ENCODE measurements around the gene CCR5. TPM values are rescaled to one million over a fixed set of nuclear protein-coding genes. Genes with fewer than 3 reads are reported as not detected.

CCR5 gene
- total and polyA plus RNA-seq, 9 donors, result 0.13 to 0.52 (median 0.38) TPM

DNA sequence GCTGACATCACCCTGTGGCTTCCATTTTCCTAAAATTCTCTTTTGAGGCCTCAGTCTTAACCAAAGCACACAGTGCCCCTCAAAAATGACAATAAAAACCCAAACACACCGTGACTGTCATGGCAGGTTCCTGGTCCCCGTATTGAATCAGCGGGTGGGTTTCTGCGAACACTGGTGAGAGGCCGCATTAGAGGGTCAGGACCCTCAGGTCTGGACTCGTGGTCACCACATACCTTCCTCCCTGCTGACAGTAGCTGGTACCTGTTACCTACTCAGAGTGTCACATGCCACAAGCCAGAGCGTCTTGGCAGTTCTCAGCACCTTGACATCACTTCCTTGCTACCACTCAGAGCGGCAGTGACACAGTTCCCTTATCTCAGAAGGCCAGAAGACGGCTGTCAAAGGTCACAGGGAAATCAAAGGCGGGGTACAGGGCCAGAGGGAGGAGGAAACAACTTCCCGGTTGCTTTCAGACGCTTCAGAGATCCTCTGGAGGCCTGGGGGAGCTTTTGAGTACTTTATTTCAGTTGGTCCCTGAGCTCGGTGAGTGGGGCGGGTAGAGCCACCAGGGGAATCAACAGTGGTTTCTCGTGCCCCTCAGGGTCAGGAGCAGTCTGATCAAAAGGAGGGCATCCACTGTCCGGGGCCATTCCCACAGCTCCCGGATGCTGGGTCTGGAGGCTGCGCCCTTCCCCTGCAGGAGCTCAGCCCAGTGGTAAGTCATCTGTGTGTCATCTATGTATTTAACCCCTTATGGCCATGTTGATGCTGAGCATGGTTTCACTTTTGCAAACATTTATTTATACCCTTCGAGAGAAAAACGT, 36.3 kb downstream of the CCR5 start, which contains the start of the genes CCR5AS and CCRL2:
Gene CCR5AS (minus strand): TSS at position 279 of the 824 bp plus-strand sequence.
Gene CCRL2 (plus strand): TSS at position 472 of the 824 bp plus-strand sequence. CDS start 821 bp downstream, outside the sequence.
- H3K4me1 ChIP-seq (ENCODE audit: control insufficient read depth, insufficient read depth, low read length), result peaks cover 14% of the 10 kb centered on the region
- no peaks in the 10 kb centered on the region for H3K36me3 ChIP-seq (ENCODE audit: control insufficient read depth, insufficient read depth, low read length)
- H3K4me3 ChIP-seq (ENCODE audit: low read length), result peak within 1 kb of the TSS; percentile 6
- H3K27me3 ChIP-seq (ENCODE audit: control insufficient read depth, insufficient read depth, low read length), result peaks cover 2% of the 10 kb centered on the region
- WGBS (ENCODE audit: insufficient coverage), result 46% methylated on average over 15 of the region's 20 CpGs
- peak within 1 kb of the TSS; percentile 54 for H3K27ac ChIP-seq (ENCODE audit: low read length)
- peak; percentile 72 for DNase-seq
- H3K9me3 ChIP-seq (replicated peaks; ENCODE audit: control insufficient read depth, low read depth, low read length), result no peaks in the 10 kb centered on the region

DNA sequence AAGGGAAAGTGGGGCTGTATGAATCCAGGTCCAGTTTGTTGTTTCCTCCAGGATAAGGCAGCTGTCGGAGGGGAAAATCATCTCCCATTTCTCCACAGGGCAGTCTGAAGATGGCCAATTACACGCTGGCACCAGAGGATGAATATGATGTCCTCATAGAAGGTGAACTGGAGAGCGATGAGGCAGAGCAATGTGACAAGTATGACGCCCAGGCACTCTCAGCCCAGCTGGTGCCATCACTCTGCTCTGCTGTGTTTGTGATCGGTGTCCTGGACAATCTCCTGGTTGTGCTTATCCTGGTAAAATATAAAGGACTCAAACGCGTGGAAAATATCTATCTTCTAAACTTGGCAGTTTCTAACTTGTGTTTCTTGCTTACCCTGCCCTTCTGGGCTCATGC, 37.2 kb downstream of the CCR5 start:
- H3K27me3 ChIP-seq (ENCODE audit: control insufficient read depth, insufficient read depth, low read length), result peaks cover 2% of the 10 kb centered on the region
- WGBS (ENCODE audit: insufficient coverage), result 80% methylated on average over 1 of the region's 7 CpGs
- H3K4me3 ChIP-seq (ENCODE audit: low read length), result no peak overlapping the region
- H3K36me3 ChIP-seq (ENCODE audit: control insufficient read depth, insufficient read depth, low read length), result no peaks in the 10 kb centered on the region
- H3K9me3 ChIP-seq (replicated peaks; ENCODE audit: control insufficient read depth, low read depth, low read length), result no peaks in the 10 kb centered on the region
- peaks cover 17% of the 10 kb centered on the region for H3K4me1 ChIP-seq (ENCODE audit: control insufficient read depth, insufficient read depth, low read length)
- peak overlapping the region; percentile 37 for H3K27ac ChIP-seq (ENCODE audit: low read length)
- DNase-seq, result peak; percentile 71

DNA sequence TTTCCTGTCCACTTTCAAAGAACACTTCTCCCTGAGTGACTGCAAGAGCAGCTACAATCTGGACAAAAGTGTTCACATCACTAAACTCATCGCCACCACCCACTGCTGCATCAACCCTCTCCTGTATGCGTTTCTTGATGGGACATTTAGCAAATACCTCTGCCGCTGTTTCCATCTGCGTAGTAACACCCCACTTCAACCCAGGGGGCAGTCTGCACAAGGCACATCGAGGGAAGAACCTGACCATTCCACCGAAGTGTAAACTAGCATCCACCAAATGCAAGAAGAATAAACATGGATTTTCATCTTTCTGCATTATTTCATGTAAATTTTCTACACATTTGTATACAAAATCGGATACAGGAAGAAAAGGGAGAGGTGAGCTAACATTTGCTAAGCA, 38.1 kb downstream of the CCR5 start:
- peaks cover 17% of the 10 kb centered on the region for H3K4me1 ChIP-seq (ENCODE audit: control insufficient read depth, insufficient read depth, low read length)
- no peaks in the 10 kb centered on the region for H3K27me3 ChIP-seq (ENCODE audit: control insufficient read depth, insufficient read depth, low read length)
- H3K27ac ChIP-seq (ENCODE audit: low read length), result no peak overlapping the region
- no peaks in the 10 kb centered on the region for H3K36me3 ChIP-seq (ENCODE audit: control insufficient read depth, insufficient read depth, low read length)
- WGBS (ENCODE audit: insufficient coverage), result 89% methylated on average over 3 of the region's 7 CpGs
- no peaks in the 10 kb centered on the region for H3K9me3 ChIP-seq (replicated peaks; ENCODE audit: control insufficient read depth, low read depth, low read length)
- H3K4me3 ChIP-seq (ENCODE audit: low read length), result no peak overlapping the region
- DNase-seq, result no peak

DNA sequence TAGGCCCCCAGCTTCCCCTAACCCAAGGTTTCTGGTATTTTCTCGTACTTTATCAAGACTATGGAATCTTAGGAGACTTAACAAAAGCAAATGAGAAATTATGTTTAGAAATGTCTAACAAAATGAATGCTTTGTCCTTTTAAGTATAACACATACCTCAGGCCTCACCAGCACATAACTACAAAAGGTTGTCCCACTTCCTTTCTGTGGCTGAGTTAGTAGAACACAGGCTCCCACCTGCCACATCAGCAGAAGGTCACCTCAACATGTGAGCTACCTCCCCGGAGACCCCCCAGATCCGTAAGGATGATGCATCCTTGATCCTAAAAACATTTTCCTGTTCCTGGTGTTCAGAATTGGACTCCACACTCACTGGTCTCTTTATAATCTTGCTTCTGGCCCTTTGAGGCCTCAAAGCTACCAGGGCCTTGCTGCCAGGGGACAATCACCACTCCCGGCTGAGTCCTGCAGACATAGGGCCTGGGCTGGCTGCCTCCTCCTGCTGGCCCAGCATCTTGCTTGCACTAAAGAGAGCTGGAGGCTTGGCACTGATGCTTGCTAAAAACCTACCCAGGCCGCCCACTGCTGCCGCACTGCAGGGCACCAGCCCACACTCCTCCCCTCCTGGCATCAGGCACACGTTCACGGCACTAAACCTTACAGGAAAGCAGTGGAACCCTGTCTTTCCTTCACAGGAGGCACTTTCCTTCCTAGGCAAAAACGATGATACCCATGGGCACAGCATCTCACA, 39.2 kb downstream of the CCR5 start:
- H3K27me3 ChIP-seq (ENCODE audit: control insufficient read depth, insufficient read depth, low read length), result no peaks in the 10 kb centered on the region
- peaks cover 17% of the 10 kb centered on the region for H3K4me1 ChIP-seq (ENCODE audit: control insufficient read depth, insufficient read depth, low read length)
- no peaks in the 10 kb centered on the region for H3K36me3 ChIP-seq (ENCODE audit: control insufficient read depth, insufficient read depth, low read length)
- H3K4me3 ChIP-seq (ENCODE audit: low read length), result no peak overlapping the region
- no peak for DNase-seq
- WGBS (ENCODE audit: insufficient coverage), result 82% methylated on average over 8 of the region's 9 CpGs
- no peaks in the 10 kb centered on the region for H3K9me3 ChIP-seq (replicated peaks; ENCODE audit: control insufficient read depth, low read depth, low read length)
- H3K27ac ChIP-seq (ENCODE audit: low read length), result no peak overlapping the region

DNA sequence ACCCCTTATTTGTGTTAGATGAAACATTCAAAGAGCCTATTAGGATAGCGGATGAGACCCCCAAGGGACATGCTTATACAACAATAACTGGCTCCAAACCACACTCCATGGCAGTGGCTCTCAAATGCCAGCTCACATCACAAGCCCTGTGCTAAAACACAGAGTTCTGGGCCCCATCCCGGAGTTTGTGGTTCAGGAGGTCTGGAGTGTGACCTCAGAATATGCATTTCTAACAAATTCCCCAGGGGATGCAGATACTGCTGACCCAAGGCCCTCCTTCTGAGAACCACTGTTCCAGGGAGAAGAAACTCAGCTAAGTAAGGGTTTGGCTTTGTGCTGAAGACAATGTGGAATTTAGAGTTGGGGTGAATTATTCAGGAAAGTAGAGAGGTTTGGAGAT, 39.9 kb downstream of the CCR5 start:
- H3K4me3 ChIP-seq (ENCODE audit: low read length), result no peak overlapping the region
- no peaks in the 10 kb centered on the region for H3K36me3 ChIP-seq (ENCODE audit: control insufficient read depth, insufficient read depth, low read length)
- no peak for DNase-seq
- no CpG with 5 or more reads among the region's 2 CpGs for WGBS (ENCODE audit: insufficient coverage)
- peaks cover 17% of the 10 kb centered on the region for H3K4me1 ChIP-seq (ENCODE audit: control insufficient read depth, insufficient read depth, low read length)
- no peak overlapping the region for H3K27ac ChIP-seq (ENCODE audit: low read length)
- no peaks in the 10 kb centered on the region for H3K9me3 ChIP-seq (replicated peaks; ENCODE audit: control insufficient read depth, low read depth, low read length)
- no peaks in the 10 kb centered on the region for H3K27me3 ChIP-seq (ENCODE audit: control insufficient read depth, insufficient read depth, low read length)

DNA sequence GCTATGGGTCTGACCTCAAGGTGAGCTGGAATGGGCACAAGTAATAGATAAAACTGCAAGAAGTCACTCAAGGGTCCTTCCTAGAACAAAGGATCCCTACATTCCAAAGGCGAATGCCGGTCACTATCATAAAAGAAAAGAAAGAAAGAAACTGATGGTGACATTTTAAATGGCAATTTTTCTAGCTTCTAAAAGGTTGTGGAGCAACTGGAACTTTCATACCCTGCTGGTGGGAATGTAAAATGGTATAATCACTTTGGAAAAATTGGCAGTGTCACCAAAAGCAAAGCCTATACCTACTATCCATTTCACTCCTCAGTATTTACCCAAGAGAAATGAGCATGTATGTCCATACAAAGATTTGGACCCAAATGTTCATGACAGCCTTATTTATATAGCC, 40.5 kb downstream of the CCR5 start:
- no peaks in the 10 kb centered on the region for H3K9me3 ChIP-seq (replicated peaks; ENCODE audit: control insufficient read depth, low read depth, low read length)
- no peaks in the 10 kb centered on the region for H3K27me3 ChIP-seq (ENCODE audit: control insufficient read depth, insufficient read depth, low read length)
- no peak overlapping the region for H3K27ac ChIP-seq (ENCODE audit: low read length)
- DNase-seq, result no peak
- no CpG with 5 or more reads among the region's 2 CpGs for WGBS (ENCODE audit: insufficient coverage)
- peaks cover 19% of the 10 kb centered on the region for H3K4me1 ChIP-seq (ENCODE audit: control insufficient read depth, insufficient read depth, low read length)
- H3K36me3 ChIP-seq (ENCODE audit: control insufficient read depth, insufficient read depth, low read length), result no peaks in the 10 kb centered on the region
- no peak overlapping the region for H3K4me3 ChIP-seq (ENCODE audit: low read length)

DNA sequence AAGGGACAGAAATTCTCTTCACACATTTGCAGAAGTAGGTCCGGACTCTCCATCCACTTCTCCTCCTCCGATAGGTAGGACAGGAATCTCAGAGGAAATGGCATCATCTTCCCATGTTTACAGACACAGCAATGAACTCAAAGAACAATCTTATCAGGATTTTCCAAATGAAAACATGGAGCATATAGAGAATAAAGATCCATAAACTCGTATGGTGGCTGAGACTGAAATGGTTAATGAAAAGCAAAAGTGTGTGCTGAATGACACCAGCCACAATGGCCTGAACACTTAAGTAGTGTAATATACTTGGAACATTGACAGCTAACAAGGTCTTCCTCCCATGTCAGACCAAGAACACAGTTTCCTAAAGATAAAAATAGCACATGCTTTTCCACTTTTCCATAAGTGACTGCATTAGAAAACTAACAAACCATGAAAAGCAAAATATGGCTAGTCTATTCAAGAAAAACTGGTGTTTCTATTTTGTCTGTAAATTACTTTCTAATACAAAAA, 42.1 kb downstream of the CCR5 start:
- Histone ChIP-seq H3K4me3 (ENCODE audit: low read length) (no peak overlapping the region), H3K9me3 (replicated peaks; ENCODE audit: control insufficient read depth, low read depth, low read length) (no peaks in the 10 kb centered on the region), H3K36me3 (ENCODE audit: control insufficient read depth, insufficient read depth, low read length) (no peaks in the 10 kb centered on the region), H3K27ac (ENCODE audit: low read length) (no peak overlapping the region), H3K4me1 (ENCODE audit: control insufficient read depth, insufficient read depth, low read length) (peaks cover 11% of the 10 kb centered on the region), H3K27me3 (ENCODE audit: control insufficient read depth, insufficient read depth, low read length) (no peaks in the 10 kb centered on the region)
- no CpG with 5 or more reads among the region's 3 CpGs for WGBS (ENCODE audit: insufficient coverage)
- peak; percentile 26 for DNase-seq

DNA sequence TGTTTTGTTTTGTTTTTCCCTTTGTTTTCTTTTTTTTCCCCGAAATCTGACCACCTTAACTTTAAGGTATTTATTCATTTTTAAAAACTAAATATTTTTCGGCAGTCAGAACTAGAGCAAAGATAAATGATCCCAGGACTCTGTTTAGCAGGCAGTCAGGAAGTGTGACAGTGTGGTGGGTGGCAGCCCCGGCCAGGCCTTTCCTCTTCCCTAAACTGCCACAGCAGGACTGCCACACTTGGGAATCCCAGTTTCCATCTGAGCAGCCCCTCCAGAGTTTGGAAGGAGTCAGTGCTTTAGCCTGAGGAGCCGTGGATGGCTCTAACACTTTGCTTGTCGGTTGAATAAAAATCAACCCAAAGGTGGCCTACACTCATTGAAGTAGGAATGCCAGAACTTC, 43.2 kb downstream of the CCR5 start:
- DNase-seq, result no peak
- peak overlapping the region; percentile 13 for H3K27ac ChIP-seq (ENCODE audit: low read length)
- H3K9me3 ChIP-seq (replicated peaks; ENCODE audit: control insufficient read depth, low read depth, low read length), result no peaks in the 10 kb centered on the region
- H3K4me3 ChIP-seq (ENCODE audit: low read length), result no peak overlapping the region
- WGBS (ENCODE audit: insufficient coverage), result 90% methylated on average over 2 of the region's 5 CpGs
- no peaks in the 10 kb centered on the region for H3K36me3 ChIP-seq (ENCODE audit: control insufficient read depth, insufficient read depth, low read length)
- peaks cover 5% of the 10 kb centered on the region for H3K4me1 ChIP-seq (ENCODE audit: control insufficient read depth, insufficient read depth, low read length)
- H3K27me3 ChIP-seq (ENCODE audit: control insufficient read depth, insufficient read depth, low read length), result no peaks in the 10 kb centered on the region

DNA sequence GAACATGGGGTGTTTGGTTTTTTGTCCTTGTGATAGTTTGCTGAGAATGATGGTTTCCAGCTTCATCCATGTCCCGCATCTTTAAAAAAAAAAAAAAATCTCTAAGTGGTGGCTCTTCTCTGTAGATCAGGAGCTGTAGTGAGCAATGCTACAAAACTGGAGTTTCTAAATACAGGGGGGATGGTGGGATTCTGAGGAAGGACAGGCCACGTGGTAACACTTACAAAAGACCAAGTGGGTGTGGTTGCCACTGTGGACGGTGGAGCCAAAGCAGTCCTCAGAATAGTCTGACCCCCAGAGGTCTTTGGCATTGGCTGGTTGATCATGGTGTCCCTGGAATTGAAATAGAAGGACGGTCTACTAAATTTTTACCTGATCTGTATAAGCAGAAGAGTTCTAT, 44.0 kb downstream of the CCR5 start:
- H3K27me3 ChIP-seq (ENCODE audit: control insufficient read depth, insufficient read depth, low read length), result no peaks in the 10 kb centered on the region
- H3K27ac ChIP-seq (ENCODE audit: low read length), result no peak overlapping the region
- 50% methylated on average over 2 of the region's 4 CpGs for WGBS (ENCODE audit: insufficient coverage)
- H3K9me3 ChIP-seq (replicated peaks; ENCODE audit: control insufficient read depth, low read depth, low read length), result no peaks in the 10 kb centered on the region
- H3K4me1 ChIP-seq (ENCODE audit: control insufficient read depth, insufficient read depth, low read length), result peaks cover 5% of the 10 kb centered on the region
- no peaks in the 10 kb centered on the region for H3K36me3 ChIP-seq (ENCODE audit: control insufficient read depth, insufficient read depth, low read length)
- no peak for DNase-seq
- H3K4me3 ChIP-seq (ENCODE audit: low read length), result no peak overlapping the region

DNA sequence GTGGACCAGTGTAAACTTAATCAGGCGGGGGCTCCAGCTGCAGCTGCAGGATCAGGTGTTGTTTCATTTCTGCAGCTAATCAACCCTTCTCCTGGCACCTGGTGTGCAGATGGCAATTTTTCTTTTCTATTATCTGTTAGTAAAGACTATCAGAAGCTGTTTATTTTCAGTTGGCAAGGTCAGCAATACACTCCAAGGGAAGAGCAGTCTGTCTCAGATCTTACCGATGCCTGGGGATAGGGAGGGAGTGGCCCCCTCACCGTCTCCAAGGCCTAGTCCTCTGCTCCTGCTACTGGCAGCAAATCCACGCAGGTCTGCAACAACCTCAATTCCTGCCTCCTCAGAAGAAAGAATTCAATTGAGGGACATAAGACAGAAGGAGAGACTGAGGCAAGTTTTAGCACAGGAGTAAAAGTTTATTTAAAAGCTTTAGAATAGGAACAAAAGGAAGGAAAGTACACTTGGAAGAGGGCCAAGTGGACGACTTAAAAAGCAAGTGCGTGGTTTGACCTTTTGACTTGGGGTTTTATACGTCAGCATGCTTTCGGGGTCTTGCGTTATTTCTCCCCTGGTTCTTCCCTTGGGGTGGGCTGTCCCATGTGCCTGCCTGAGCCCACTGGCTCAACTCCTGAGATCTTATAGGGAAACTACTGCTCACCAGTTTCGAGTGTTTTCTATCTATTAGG, 45.5 kb downstream of the CCR5 start:
- Histone ChIP-seq H3K4me1 (ENCODE audit: control insufficient read depth, insufficient read depth, low read length) (peaks cover 5% of the 10 kb centered on the region), H3K36me3 (ENCODE audit: control insufficient read depth, insufficient read depth, low read length) (no peaks in the 10 kb centered on the region), H3K27me3 (ENCODE audit: control insufficient read depth, insufficient read depth, low read length) (no peaks in the 10 kb centered on the region), H3K4me3 (ENCODE audit: low read length) (no peak overlapping the region), H3K9me3 (replicated peaks; ENCODE audit: control insufficient read depth, low read depth, low read length) (no peaks in the 10 kb centered on the region), H3K27ac (ENCODE audit: low read length) (no peak overlapping the region)
- peak; percentile 14 for DNase-seq
- 24% methylated on average over 5 of the region's 10 CpGs for WGBS (ENCODE audit: insufficient coverage)

All from muscle of leg (tissue), 11 donors.